Left ventricle myocardium inferior (tissue), 1 donor: ENCODE results near the gene ZSWIM5. TPM values are rescaled to one million over a fixed set of nuclear protein-coding genes. Genes with fewer than 3 reads are reported as not detected.

Experiments used
- DNase-seq: peaks from one replicate; pipeline ENCODE4 v3.0.0-alpha.2; 2020
- H3K27ac ChIP-seq: fragments of 200-600 bp; replicated peaks from 2 replicates; pipeline ENCODE4 v1.8.0; 2021
- H3K27me3 ChIP-seq: fragments of 200-600 bp; 2 replicates; pipeline ENCODE4 v1.8.0; 2021; ENCODE audit warnings: low read depth
- H3K36me3 ChIP-seq: fragments of 200-600 bp; 2 replicates; pipeline ENCODE4 v1.8.0; 2021
- H3K4me1 ChIP-seq: fragments of 200-600 bp; 2 replicates; pipeline ENCODE4 v1.8.0; 2021
- H3K4me3 ChIP-seq: fragments of 200-600 bp; 2 replicates; pipeline ENCODE4 v1.8.0; 2021; ENCODE audit warnings: mild to moderate bottlenecking, moderate library complexity
- H3K9me3 ChIP-seq: fragments of 200-600 bp; replicated peaks from 2 replicates; pipeline ENCODE4 v1.8.0; 2021
- intact Hi-C: fragments of 100-400 bp; cut with micrococcal nuclease; formaldehyde crosslinking; loops from one replicate; pipeline ENCODE4 v1.11.0; 2022
- total RNA-seq: library from RNA; stranded (reverse); fragmentation: NEBNext Ultra II Directional; extraction: Animal tissue kit (Norgen Biotek cat#: 25700); gene quantifications from one replicate; pipeline ENCODE4 v1.2.1, GENCODE V29; 2021
- TF ChIP-seq, protein P1 (sequence below): fragments of 200-600 bp; IDR thresholded peaks from 2 replicates; pipeline ENCODE4 v1.8.0; 2021; ENCODE audit warnings: antibody characterized with exemption, mild to moderate bottlenecking, borderline replicate concordance
- donor health status: DM: no; HTN: yes; CAD: no; lungs with severe emphysema.

The ZSWIM5 gene
- total RNA-seq, 1 donor from 2014 or later, result 0.93 TPM

GRCh38 chr1:45244660-45245059 is 38.3 kb upstream of the ZSWIM5 start:
- H3K4me1 ChIP-seq, result no peaks in the 10 kb centered on the region
- H3K36me3 ChIP-seq, result no peaks in the 10 kb centered on the region
- no peak for DNase-seq
- intact Hi-C loops, result no loop called here
- TF ChIP-seq, protein P1, sequence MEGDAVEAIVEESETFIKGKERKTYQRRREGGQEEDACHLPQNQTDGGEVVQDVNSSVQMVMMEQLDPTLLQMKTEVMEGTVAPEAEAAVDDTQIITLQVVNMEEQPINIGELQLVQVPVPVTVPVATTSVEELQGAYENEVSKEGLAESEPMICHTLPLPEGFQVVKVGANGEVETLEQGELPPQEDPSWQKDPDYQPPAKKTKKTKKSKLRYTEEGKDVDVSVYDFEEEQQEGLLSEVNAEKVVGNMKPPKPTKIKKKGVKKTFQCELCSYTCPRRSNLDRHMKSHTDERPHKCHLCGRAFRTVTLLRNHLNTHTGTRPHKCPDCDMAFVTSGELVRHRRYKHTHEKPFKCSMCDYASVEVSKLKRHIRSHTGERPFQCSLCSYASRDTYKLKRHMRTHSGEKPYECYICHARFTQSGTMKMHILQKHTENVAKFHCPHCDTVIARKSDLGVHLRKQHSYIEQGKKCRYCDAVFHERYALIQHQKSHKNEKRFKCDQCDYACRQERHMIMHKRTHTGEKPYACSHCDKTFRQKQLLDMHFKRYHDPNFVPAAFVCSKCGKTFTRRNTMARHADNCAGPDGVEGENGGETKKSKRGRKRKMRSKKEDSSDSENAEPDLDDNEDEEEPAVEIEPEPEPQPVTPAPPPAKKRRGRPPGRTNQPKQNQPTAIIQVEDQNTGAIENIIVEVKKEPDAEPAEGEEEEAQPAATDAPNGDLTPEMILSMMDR, result no peak
- peaks cover 17% of the 10 kb centered on the region for H3K9me3 ChIP-seq
- H3K4me3 ChIP-seq, result no peak overlapping the region
- no peaks in the 10 kb centered on the region for H3K27me3 ChIP-seq
- no peak overlapping the region for H3K27ac ChIP-seq

GRCh38 chr1:45243476-45244343 is 37.3 kb upstream of the ZSWIM5 start:
- Histone ChIP-seq H3K4me1 (no peaks in the 10 kb centered on the region), H3K27me3 (no peaks in the 10 kb centered on the region), H3K27ac (no peak overlapping the region), H3K36me3 (no peaks in the 10 kb centered on the region), H3K9me3 (peaks cover 17% of the 10 kb centered on the region), H3K4me3 (no peak overlapping the region)
- intact Hi-C loops, result no loop called here
- TF ChIP-seq, protein P1, result no peak
- no peak for DNase-seq

DNA sequence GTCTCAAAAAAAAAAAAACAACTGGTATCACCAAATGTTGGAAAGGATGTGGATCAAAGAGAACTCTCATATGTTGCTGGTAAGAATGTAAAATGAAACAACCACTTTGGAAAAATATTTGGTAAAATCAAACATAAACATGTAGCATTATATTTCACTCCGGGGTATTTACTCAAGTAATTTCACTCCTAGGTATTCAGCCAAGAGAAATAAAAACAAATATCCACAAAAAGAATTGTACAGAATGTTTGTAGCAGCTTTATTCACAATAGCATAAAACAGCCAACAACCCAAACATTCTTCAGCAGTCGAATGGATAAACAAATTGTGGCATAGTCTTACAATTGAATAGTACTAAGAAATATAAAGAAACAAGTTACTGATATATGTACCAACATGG is 32.4 kb upstream of the ZSWIM5 start:
- Histone ChIP-seq H3K4me1 (no peaks in the 10 kb centered on the region), H3K4me3 (no peak overlapping the region), H3K36me3 (no peaks in the 10 kb centered on the region), H3K27me3 (no peaks in the 10 kb centered on the region), H3K9me3 (peaks cover 17% of the 10 kb centered on the region), H3K27ac (no peak overlapping the region)
- DNase-seq, result no peak
- TF ChIP-seq, protein P1, result no peak
- intact Hi-C loops, result no loop called here

DNA sequence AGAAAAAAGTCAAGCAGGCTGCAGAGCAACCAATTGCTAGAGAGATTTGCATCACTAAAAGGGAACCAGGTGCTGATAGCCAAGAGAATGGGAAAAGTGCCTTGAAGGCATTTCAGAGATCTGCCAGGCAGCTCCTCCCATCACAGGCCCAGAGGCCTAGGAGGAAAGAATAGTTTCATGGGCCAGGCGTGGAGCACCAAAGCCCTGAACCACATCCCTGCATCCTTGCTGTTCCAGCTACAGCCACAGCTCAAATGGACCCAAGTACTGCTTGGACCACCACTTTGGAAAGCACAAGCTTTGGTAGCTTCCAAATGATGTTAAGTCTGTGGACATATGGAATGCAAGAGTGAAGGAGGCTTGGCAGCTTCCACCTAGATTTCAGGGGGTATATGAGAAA is 29.7 kb upstream of the ZSWIM5 start:
- H3K9me3 ChIP-seq, result no peaks in the 10 kb centered on the region
- no peak overlapping the region for H3K4me3 ChIP-seq
- H3K36me3 ChIP-seq, result no peaks in the 10 kb centered on the region
- no peak for DNase-seq
- TF ChIP-seq, protein P1, result no peak
- no peaks in the 10 kb centered on the region for H3K4me1 ChIP-seq
- intact Hi-C loops, result no loop called here
- H3K27ac ChIP-seq, result no peak overlapping the region
- H3K27me3 ChIP-seq, result no peaks in the 10 kb centered on the region

DNA sequence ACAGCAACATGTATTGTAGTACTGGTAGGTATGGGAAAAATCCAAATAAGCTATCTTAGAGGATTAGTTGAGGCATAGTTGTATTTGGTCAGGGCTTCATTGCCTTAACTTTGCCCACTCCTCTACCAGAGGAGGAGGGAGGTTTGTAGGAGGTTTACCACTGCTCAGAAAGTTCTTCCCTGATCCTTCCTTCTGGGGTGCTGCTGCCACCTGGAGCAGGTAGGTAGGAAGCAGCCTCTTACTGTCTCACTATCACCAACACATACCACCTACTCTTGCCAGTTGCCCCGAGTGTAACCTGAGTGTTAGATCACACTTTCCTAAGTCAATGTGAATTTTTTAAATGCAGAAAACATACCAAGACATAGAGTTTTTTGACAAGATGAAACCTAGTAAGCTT is 24.1 kb upstream of the ZSWIM5 start:
- H3K9me3 ChIP-seq, result no peaks in the 10 kb centered on the region
- H3K36me3 ChIP-seq, result no peaks in the 10 kb centered on the region
- H3K4me3 ChIP-seq, result no peak overlapping the region
- DNase-seq, result no peak
- H3K27ac ChIP-seq, result no peak overlapping the region
- TF ChIP-seq, protein P1, result no peak
- no peaks in the 10 kb centered on the region for H3K4me1 ChIP-seq
- intact Hi-C loops, result no loop called here
- peaks cover 7% of the 10 kb centered on the region for H3K27me3 ChIP-seq
